WTC11 (cell line): ENCODE data around the gene AGPS.

ENCODE experiments used
- ATF1 ChIP-seq: sonication (generic); formaldehyde crosslinking; IDR thresholded peaks from 2 replicates; pipeline ENCODE4 v1.8.1; 2023; ENCODE audit warnings: mild to moderate bottlenecking, moderate library complexity, missing genetic modification reagents
- CTCF ChIP-seq: fragments of 200-600 bp; IDR thresholded peaks from 2 replicates; pipeline ENCODE4 v1.8.0; 2022; ENCODE audit warnings: antibody characterized with exemption
- ETV6 ChIP-seq: sonication (generic); formaldehyde crosslinking; IDR thresholded peaks from 2 replicates; pipeline ENCODE4 v1.8.1; 2022; ENCODE audit warnings: mild to moderate bottlenecking, missing genetic modification reagents
- FOXJ3 ChIP-seq: sonication (generic); formaldehyde crosslinking; IDR thresholded peaks from 2 replicates; pipeline ENCODE4 v1.9.0; 2021; ENCODE audit warnings: missing genetic modification reagents, mild to moderate bottlenecking, borderline replicate concordance
- IRF2 ChIP-seq: sonication (generic); formaldehyde crosslinking; IDR thresholded peaks from 2 replicates; pipeline ENCODE4 v1.8.0; 2022; ENCODE audit warnings: low read depth, missing genetic modification reagents, borderline replicate concordance
- SP1 ChIP-seq: sonication (generic); formaldehyde crosslinking; conservative IDR thresholded peaks from 2 replicates; pipeline ENCODE4 v1.8.1; 2022; ENCODE audit warnings: missing genetic modification reagents
- TEAD4 ChIP-seq: sonication (generic); formaldehyde crosslinking; IDR thresholded peaks from 2 replicates; pipeline ENCODE4 v1.8.0; 2022; ENCODE audit warnings: mild to moderate bottlenecking, missing genetic modification reagents
- ZNF281 ChIP-seq: sonication (generic); formaldehyde crosslinking; IDR thresholded peaks from 2 replicates; pipeline ENCODE4 v1.8.0; 2023; ENCODE audit warnings: mild to moderate bottlenecking, missing genetic modification reagents
- TF ChIP-seq, protein P1 (sequence below): sonication (generic); formaldehyde crosslinking; IDR thresholded peaks from 2 replicates; pipeline ENCODE4 v1.8.1; 2022; ENCODE audit warnings: missing genetic modification reagents, borderline replicate concordance
- TF ChIP-seq, protein P2 (sequence below): fragments of 250-450 bp; sonication (Bioruptor Pico); IDR thresholded peaks from 2 replicates; pipeline ENCODE4 v1.9.0; 2021; ENCODE audit warnings: mild to moderate bottlenecking, borderline replicate concordance
- TF ChIP-seq, protein P3 (sequence below): sonication (generic); formaldehyde crosslinking; IDR thresholded peaks from 2 replicates; pipeline ENCODE4 v1.8.1; 2023; ENCODE audit warnings: mild to moderate bottlenecking, missing genetic modification reagents, moderate library complexity
- TF ChIP-seq, protein P4 (sequence below): sonication (generic); formaldehyde crosslinking; IDR thresholded peaks from 2 replicates; pipeline ENCODE4 v1.8.0; 2022; ENCODE audit warnings: mild to moderate bottlenecking, missing genetic modification reagents

DNA sequence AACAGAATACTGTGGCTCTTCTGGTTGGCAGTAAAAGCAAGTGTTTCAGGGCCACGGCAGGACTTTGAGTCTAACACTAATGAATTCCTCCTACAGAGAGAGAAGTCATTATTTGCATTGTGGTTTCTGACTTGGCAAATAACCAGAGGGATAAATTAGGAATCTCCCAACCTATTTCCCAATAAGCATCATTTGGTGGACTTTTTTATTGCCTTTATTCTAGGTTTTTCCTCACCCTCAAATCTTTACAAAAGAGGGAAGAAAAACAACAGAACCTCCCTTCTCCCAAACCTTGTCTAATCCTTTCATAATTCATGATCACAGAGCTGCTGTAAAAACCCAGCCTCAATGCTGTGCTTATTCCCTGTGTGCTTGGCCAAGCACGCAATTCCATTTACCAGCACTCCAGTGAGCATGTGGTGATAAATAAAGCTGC lies 179.7 kb downstream of the AGPS start:
- no peak for TF ChIP-seq ETV6 (CRISPR knock-in tag)
- TF ChIP-seq CTCF: no peak
- TF ChIP-seq FOXJ3 (CRISPR knock-in tag): no peak
- no peak for TF ChIP-seq SP1 (CRISPR knock-in tag)
- TF ChIP-seq, protein P1, sequence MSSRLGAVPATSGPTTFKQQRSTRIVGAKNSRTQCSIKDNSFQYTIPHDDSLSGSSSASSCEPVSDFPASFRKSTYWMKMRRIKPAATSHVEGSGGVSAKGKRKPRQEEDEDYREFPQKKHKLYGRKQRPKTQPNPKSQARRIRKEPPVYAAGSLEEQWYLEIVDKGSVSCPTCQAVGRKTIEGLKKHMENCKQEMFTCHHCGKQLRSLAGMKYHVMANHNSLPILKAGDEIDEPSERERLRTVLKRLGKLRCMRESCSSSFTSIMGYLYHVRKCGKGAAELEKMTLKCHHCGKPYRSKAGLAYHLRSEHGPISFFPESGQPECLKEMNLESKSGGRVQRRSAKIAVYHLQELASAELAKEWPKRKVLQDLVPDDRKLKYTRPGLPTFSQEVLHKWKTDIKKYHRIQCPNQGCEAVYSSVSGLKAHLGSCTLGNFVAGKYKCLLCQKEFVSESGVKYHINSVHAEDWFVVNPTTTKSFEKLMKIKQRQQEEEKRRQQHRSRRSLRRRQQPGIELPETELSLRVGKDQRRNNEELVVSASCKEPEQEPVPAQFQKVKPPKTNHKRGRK (CRISPR knock-in tag): no peak
- TF ChIP-seq, protein P2, sequence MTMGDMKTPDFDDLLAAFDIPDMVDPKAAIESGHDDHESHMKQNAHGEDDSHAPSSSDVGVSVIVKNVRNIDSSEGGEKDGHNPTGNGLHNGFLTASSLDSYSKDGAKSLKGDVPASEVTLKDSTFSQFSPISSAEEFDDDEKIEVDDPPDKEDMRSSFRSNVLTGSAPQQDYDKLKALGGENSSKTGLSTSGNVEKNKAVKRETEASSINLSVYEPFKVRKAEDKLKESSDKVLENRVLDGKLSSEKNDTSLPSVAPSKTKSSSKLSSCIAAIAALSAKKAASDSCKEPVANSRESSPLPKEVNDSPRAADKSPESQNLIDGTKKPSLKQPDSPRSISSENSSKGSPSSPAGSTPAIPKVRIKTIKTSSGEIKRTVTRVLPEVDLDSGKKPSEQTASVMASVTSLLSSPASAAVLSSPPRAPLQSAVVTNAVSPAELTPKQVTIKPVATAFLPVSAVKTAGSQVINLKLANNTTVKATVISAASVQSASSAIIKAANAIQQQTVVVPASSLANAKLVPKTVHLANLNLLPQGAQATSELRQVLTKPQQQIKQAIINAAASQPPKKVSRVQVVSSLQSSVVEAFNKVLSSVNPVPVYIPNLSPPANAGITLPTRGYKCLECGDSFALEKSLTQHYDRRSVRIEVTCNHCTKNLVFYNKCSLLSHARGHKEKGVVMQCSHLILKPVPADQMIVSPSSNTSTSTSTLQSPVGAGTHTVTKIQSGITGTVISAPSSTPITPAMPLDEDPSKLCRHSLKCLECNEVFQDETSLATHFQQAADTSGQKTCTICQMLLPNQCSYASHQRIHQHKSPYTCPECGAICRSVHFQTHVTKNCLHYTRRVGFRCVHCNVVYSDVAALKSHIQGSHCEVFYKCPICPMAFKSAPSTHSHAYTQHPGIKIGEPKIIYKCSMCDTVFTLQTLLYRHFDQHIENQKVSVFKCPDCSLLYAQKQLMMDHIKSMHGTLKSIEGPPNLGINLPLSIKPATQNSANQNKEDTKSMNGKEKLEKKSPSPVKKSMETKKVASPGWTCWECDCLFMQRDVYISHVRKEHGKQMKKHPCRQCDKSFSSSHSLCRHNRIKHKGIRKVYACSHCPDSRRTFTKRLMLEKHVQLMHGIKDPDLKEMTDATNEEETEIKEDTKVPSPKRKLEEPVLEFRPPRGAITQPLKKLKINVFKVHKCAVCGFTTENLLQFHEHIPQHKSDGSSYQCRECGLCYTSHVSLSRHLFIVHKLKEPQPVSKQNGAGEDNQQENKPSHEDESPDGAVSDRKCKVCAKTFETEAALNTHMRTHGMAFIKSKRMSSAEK (CRISPR knock-in tag): no peak
- TF ChIP-seq IRF2 (CRISPR knock-in tag): no peak
- TF ChIP-seq, protein P3, sequence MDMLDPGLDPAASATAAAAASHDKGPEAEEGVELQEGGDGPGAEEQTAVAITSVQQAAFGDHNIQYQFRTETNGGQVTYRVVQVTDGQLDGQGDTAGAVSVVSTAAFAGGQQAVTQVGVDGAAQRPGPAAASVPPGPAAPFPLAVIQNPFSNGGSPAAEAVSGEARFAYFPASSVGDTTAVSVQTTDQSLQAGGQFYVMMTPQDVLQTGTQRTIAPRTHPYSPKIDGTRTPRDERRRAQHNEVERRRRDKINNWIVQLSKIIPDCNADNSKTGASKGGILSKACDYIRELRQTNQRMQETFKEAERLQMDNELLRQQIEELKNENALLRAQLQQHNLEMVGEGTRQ (CRISPR knock-in tag): no peak
- no peak for TF ChIP-seq TEAD4 (CRISPR knock-in tag)
- TF ChIP-seq, protein P4, sequence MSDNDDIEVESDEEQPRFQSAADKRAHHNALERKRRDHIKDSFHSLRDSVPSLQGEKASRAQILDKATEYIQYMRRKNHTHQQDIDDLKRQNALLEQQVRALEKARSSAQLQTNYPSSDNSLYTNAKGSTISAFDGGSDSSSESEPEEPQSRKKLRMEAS (CRISPR knock-in tag): no peak
- no peak for TF ChIP-seq ZNF281 (CRISPR knock-in tag)
- TF ChIP-seq ATF1: no peak
